ENCODE data around the gene FRMD4A. TPM values are rescaled to one million over a fixed set of nuclear protein-coding genes. Genes with fewer than 3 reads are reported as not detected.
"Not testable (repeated sequence)": the region's sequence is repeated elsewhere in the genome, so short reads cannot be mapped to it uniquely, and the experiment has no call there.

Gene FRMD4A
- polyA plus RNA-seq, 1 of the 3 experiments (the other 2 are of a cell fraction): 37.7 TPM

DNA sequence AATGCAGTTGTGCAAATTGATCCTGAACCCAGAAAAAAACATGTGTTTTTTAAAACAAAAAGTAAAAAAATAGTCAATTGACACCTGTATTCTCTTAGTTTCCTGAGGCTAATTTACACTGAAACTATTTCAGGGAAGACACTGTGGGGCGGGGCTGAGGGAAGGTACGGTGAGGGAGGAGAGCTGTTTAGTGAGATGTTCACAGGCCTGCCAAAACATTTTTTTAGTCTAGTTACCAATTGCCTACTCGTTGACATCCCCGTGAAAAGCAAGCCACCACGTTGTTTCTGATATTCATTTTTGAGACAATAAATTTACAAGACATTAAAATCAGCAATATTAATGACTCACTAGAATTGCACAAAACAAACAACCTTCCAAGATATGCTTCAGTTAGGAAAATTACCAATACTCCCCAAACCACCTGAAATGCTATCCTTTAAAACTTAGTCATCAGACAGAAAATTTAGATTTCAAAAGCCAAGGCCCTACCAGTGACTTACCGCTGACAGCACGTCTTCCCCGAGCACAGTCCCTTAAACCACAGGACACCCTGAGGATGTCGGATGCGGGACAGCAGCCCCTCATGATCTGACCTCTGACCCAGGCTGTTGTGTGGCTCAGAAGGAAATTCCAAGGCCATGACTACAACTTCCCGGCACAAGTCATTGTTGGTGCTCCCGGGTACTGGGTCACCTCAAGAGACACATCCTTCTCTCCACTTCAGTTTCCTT is 464.8 kb downstream of the FRMD4A start:
- H3K79me2 ChIP-seq (ENCODE audit: insufficient read depth): peaks cover 96% of the 10 kb centered on the region
- no peaks in the 10 kb centered on the region for H3K9me3 ChIP-seq
- TF ChIP-seq, protein P1, sequence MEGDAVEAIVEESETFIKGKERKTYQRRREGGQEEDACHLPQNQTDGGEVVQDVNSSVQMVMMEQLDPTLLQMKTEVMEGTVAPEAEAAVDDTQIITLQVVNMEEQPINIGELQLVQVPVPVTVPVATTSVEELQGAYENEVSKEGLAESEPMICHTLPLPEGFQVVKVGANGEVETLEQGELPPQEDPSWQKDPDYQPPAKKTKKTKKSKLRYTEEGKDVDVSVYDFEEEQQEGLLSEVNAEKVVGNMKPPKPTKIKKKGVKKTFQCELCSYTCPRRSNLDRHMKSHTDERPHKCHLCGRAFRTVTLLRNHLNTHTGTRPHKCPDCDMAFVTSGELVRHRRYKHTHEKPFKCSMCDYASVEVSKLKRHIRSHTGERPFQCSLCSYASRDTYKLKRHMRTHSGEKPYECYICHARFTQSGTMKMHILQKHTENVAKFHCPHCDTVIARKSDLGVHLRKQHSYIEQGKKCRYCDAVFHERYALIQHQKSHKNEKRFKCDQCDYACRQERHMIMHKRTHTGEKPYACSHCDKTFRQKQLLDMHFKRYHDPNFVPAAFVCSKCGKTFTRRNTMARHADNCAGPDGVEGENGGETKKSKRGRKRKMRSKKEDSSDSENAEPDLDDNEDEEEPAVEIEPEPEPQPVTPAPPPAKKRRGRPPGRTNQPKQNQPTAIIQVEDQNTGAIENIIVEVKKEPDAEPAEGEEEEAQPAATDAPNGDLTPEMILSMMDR (IDR thresholded peaks at IDR 0.05): no peak
- TF ChIP-seq TCF12 (IDR thresholded peaks at IDR 0.05): peak; percentile 69
- no peak for TF ChIP-seq SIN3A (IDR thresholded peaks at IDR 0.05; ENCODE audit: borderline replicate concordance, low read depth, low read length)
- TF ChIP-seq TEAD4 (IDR thresholded peaks at IDR 0.05; ENCODE audit: borderline replicate concordance, insufficient read depth): peak; percentile 80
- TF ChIP-seq NFIC (IDR thresholded peaks at IDR 0.05; ENCODE audit: borderline replicate concordance): peak; percentile 45; the same call in 1 of the 2 replicates
- no peak for TF ChIP-seq NRF1 (IDR thresholded peaks at IDR 0.05; ENCODE audit: low read depth, low read length)
- TF ChIP-seq EP300 (IDR thresholded peaks at IDR 0.05; ENCODE audit: borderline replicate concordance in 1 of 2, low read depth in 1 of 2, low read length in 1 of 2): peak in 1 of 2 experiments; percentile 77; a peak in 1 of 4 replicates
- no peak for TF ChIP-seq POLR2AphosphoS5 (IDR thresholded peaks at IDR 0.05; ENCODE audit: low read depth, low read length)
- TF ChIP-seq RXRA (IDR thresholded peaks at IDR 0.05; ENCODE audit: borderline replicate concordance, low read depth): peak; percentile 78; the same call in 1 of the 2 replicates
- peak; percentile 62 for TF ChIP-seq JUND (IDR thresholded peaks at IDR 0.05)
- TF ChIP-seq FOSL2 (IDR thresholded peaks at IDR 0.05; ENCODE audit: borderline replicate concordance, low read depth): peak; percentile 61; the same call in 1 of the 2 replicates
- TF ChIP-seq, protein P2, sequence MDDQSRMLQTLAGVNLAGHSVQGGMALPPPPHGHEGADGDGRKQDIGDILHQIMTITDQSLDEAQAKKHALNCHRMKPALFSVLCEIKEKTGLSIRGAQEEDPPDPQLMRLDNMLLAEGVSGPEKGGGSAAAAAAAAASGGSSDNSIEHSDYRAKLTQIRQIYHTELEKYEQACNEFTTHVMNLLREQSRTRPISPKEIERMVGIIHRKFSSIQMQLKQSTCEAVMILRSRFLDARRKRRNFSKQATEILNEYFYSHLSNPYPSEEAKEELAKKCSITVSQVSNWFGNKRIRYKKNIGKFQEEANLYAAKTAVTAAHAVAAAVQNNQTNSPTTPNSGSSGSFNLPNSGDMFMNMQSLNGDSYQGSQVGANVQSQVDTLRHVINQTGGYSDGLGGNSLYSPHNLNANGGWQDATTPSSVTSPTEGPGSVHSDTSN (IDR thresholded peaks at IDR 0.05): peak; percentile 38; the same call in 1 of the 2 replicates
- TF ChIP-seq, protein P3, sequence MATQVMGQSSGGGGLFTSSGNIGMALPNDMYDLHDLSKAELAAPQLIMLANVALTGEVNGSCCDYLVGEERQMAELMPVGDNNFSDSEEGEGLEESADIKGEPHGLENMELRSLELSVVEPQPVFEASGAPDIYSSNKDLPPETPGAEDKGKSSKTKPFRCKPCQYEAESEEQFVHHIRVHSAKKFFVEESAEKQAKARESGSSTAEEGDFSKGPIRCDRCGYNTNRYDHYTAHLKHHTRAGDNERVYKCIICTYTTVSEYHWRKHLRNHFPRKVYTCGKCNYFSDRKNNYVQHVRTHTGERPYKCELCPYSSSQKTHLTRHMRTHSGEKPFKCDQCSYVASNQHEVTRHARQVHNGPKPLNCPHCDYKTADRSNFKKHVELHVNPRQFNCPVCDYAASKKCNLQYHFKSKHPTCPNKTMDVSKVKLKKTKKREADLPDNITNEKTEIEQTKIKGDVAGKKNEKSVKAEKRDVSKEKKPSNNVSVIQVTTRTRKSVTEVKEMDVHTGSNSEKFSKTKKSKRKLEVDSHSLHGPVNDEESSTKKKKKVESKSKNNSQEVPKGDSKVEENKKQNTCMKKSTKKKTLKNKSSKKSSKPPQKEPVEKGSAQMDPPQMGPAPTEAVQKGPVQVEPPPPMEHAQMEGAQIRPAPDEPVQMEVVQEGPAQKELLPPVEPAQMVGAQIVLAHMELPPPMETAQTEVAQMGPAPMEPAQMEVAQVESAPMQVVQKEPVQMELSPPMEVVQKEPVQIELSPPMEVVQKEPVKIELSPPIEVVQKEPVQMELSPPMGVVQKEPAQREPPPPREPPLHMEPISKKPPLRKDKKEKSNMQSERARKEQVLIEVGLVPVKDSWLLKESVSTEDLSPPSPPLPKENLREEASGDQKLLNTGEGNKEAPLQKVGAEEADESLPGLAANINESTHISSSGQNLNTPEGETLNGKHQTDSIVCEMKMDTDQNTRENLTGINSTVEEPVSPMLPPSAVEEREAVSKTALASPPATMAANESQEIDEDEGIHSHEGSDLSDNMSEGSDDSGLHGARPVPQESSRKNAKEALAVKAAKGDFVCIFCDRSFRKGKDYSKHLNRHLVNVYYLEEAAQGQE (IDR thresholded peaks at IDR 0.05; ENCODE audit: low read depth, low read length): 0 out of 2 replicates have a peak, but pooled peaks have one; percentile 52
- no peak for TF ChIP-seq ELF1 (IDR thresholded peaks at IDR 0.05)
- no peaks in the 10 kb centered on the region for H3K9me2 ChIP-seq
- ChIA-PET CTCF (no interaction called here), POLR2A (no interaction called here)
- H2AFZ ChIP-seq (ENCODE audit: low read depth): no peak overlapping the region
- peaks cover 0 to 19% of the 10 kb centered on the region in 2 experiments for H3K36me3 ChIP-seq (replicated peaks in 1 of 2; ENCODE audit: control insufficient read depth in 1 of 2, insufficient read depth in 2 of 2, low read length in 1 of 2)
- H3K27ac ChIP-seq (ENCODE audit: low read depth in 2 of 2, low read length in 1 of 2): peak overlapping the region; percentile 24 to 81
- peak overlapping the region in 1 of 2 experiments; percentile 11; a peak in 1 of 4 replicates for H3K4me3 ChIP-seq (ENCODE audit: low read depth in 2 of 2, low read length in 1 of 2)
- no peak for DNase-seq
- peak overlapping the region; percentile 18; the same call in 1 of the 2 replicates for H3K9ac ChIP-seq
- H3F3A ChIP-seq (replicated peaks; ENCODE audit: insufficient read depth): peaks cover 15% of the 10 kb centered on the region
- WGBS (ENCODE audit: low lambda C conversion rate): 51% methylated on average over 11 of the region's 12 CpGs
- H3K4me2 ChIP-seq: peak overlapping the region; percentile 40
- H4K20me1 ChIP-seq (ENCODE audit: insufficient read depth): peaks cover 7% of the 10 kb centered on the region; the same call in 1 of the 2 replicates
- no peaks in the 10 kb centered on the region for H3K27me3 ChIP-seq (ENCODE audit: insufficient read depth)
- peaks cover 7 to 17% of the 10 kb centered on the region in 2 experiments; a peak in 2 of 4 replicates for H3K4me1 ChIP-seq (ENCODE audit: control insufficient read depth in 1 of 2, insufficient read depth in 2 of 2, low read depth in 1 of 2, low read length in 1 of 2)

DNA sequence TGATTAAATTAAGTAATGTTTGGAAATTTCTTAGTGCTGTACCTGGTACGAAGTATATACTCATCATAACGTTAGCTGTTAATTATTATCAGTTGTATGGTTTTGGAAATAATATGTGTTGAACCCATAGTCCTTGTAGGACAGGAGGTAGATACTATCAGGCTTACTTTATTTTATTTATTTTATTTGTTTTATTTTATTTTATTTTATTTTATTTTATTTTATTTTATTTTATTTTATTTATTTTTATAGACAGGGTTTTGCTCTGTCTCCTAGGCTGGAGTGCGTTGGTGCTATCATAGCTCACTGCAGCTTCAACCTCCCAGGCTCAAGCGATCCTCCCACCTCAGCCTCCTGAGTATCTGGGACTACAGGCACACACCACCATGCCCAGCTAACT is 465.5 kb downstream of the FRMD4A start:
- DNase-seq; H3K27me3 ChIP-seq (ENCODE audit: insufficient read depth); H3K4me2 ChIP-seq; POLR2A ChIA-PET; H3K9me3 ChIP-seq; H3K4me3 ChIP-seq (ENCODE audit: low read depth in 2 of 2, low read length in 1 of 2); H2AFZ ChIP-seq (ENCODE audit: low read depth); H3K9me2 ChIP-seq; H3K9ac ChIP-seq: not testable (repeated sequence)
- Histone ChIP-seq H3F3A (replicated peaks; ENCODE audit: insufficient read depth) (peaks cover 18% of the 10 kb centered on the region), H3K27ac (ENCODE audit: low read depth in 2 of 2, low read length in 1 of 2) (peak overlapping the region in 1 of 2 experiments; percentile 81; a peak in 1 of 4 replicates), H3K79me2 (ENCODE audit: insufficient read depth) (peaks cover 96% of the 10 kb centered on the region), H3K4me1 (ENCODE audit: control insufficient read depth in 1 of 2, insufficient read depth in 2 of 2, low read depth in 1 of 2, low read length in 1 of 2) (peaks cover 2 to 17% of the 10 kb centered on the region in 2 experiments; a peak in 2 of 4 replicates), H4K20me1 (ENCODE audit: insufficient read depth) (peaks cover 14% of the 10 kb centered on the region; the same call in 1 of the 2 replicates), H3K36me3 (replicated peaks in 1 of 2; ENCODE audit: control insufficient read depth in 1 of 2, insufficient read depth in 2 of 2, low read length in 1 of 2) (peaks cover 0 to 19% of the 10 kb centered on the region in 2 experiments)
- CTCF ChIA-PET: interaction anchor here (1.0 kb wide), 1 partner anchor 24 kb away, joined by 3 read pairs; no protein-coding TSS in a partner anchor
- 94% methylated on average over 4 of the region's 4 CpGs for WGBS (ENCODE audit: low lambda C conversion rate)
